Sigmoid colon (tissue), 4 donors: ENCODE data around the gene ZNF532.
"Not testable (repeated sequence)": the region's sequence is repeated elsewhere in the genome, so short reads cannot be mapped to it uniquely, and the experiment has no call there.

Experiments used
- CTCF ChIP-seq, 4 experiments: fragments of 450-650 bp in 3 of 4; fragments of 200-600 bp in 1 of 4; IDR thresholded peaks; one replicate each; pipeline ENCODE4 v1.5.1; 2016 to 2019; ENCODE audit warnings: antibody characterized with exemption in 4 of 4, mild to moderate bottlenecking in 3 of 4, moderate library complexity in 2 of 4
- EP300 ChIP-seq, 4 donors: sonication (generic); formaldehyde crosslinking; IDR thresholded peaks; one replicate each; pipeline ENCODE4 v1.6.1; 2017; ENCODE audit warnings: antibody characterized with exemption in 4 of 4
- POLR2A ChIP-seq, 2 donors: fragments of 450-650 bp; IDR thresholded peaks; one replicate each; pipeline ENCODE4 v1.6.1; 2016; ENCODE audit warnings: antibody characterized with exemption in 2 of 2, mild to moderate bottlenecking in 2 of 2, moderate library complexity in 2 of 2
- POLR2AphosphoS5 ChIP-seq, 4 donors: sonication (generic); formaldehyde crosslinking; IDR thresholded peaks; one replicate each; pipeline ENCODE4 v1.6.1; 2017; ENCODE audit warnings: antibody characterized with exemption in 4 of 4

GRCh38 chr18:58919934-58920333 lies 55.3 kb downstream of the ZNF532 start:
- not testable (repeated sequence) for TF ChIP-seq CTCF, POLR2AphosphoS5, POLR2A, EP300 (IDR thresholded peaks at IDR 0.05)
